T-cell (primary cell): ENCODE results near the gene DESI1. TPM values are rescaled to one million over a fixed set of nuclear protein-coding genes. Genes with fewer than 3 reads are reported as not detected.

Source experiments
- ATAC-seq, 4 experiments: fragments of 200-7000 bp in 3 of 4; fragments of 150-1000 bp in 1 of 4; cut with Tn5 transposase; replicated peaks in 1 of 4; 1 replicate in 3 of 4; 2 replicates in 1 of 4; pipeline ENCODE4 v1.10.0; 2021; ENCODE audit warnings: moderate library complexity in 3 of 4, mild to moderate bottlenecking in 2 of 4, moderate number of reproducible peaks in 1 of 4
- CTCF ChIA-PET, 2 donors: fragments of 300-600 bp; sonication (Branson Sonifier 250); formaldehyde crosslinking; loops; one replicate each; lab custom pipeline; 2022; ENCODE audit warnings: antibody characterized with exemption in 2 of 2; lab: Charles Lee
- POLR2A ChIA-PET, 2 donors: fragments of 300-600 bp; sonication (Branson Sonifier 250); formaldehyde crosslinking; loops; one replicate each; lab custom pipeline; 2022; ENCODE audit warnings: antibody characterized with exemption in 2 of 2; lab: Charles Lee
- DNase-seq, 35 experiments: peaks; one replicate each; pipeline versions ENCODE4 v3.0.0 to v3.0.0-alpha.2; 2013 to 2023
- H3K27ac ChIP-seq: one replicate; pipeline ENCODE4 v1.5.1; 2013; ENCODE audit warnings: low read length
- H3K27me3 ChIP-seq, 2 experiments: replicated peaks in 1 of 2; 1 replicate in 1 of 2; 2 replicates in 1 of 2; pipeline versions ENCODE4 v1.6.1 to v1.7.0; 2013; ENCODE audit warnings: low read length in 1 of 2, mixed read lengths in 1 of 2; ENCODE audit not compliant: control insufficient read depth in 2 of 2, insufficient read depth in 2 of 2; ENCODE audit errors: extremely low read depth in 1 of 2
- H3K36me3 ChIP-seq, 2 donors: 1 replicate in 1 of 2; 2 replicates in 1 of 2; pipeline versions ENCODE4 v1.6.1 to v1.7.0; 2013; ENCODE audit warnings: low read length in 1 of 2; ENCODE audit not compliant: control insufficient read depth in 2 of 2, insufficient read depth in 1 of 2; ENCODE audit errors: extremely low read depth in 1 of 2
- H3K4me1 ChIP-seq, 2 experiments: 1 replicate in 1 of 2; 2 replicates in 1 of 2; pipeline versions ENCODE4 v1.6.1 to v1.7.0; 2013; ENCODE audit warnings: low read length in 2 of 2, mixed read lengths in 1 of 2; ENCODE audit not compliant: insufficient read depth in 2 of 2, control insufficient read depth in 1 of 2; ENCODE audit errors: extremely low read depth in 1 of 2
- H3K4me3 ChIP-seq, 2 donors: 1 replicate in 1 of 2; 2 replicates in 1 of 2; pipeline versions ENCODE4 v1.5.1 to v1.7.0; 2013; ENCODE audit warnings: mild to moderate bottlenecking in 2 of 2, low read length in 1 of 2, moderate library complexity in 1 of 2; ENCODE audit not compliant: control insufficient read depth in 1 of 2; ENCODE audit errors: extremely low read depth in 1 of 2
- H3K9me3 ChIP-seq: 2 replicates; pipeline ENCODE4 v1.7.0; 2013
- H3K27ac Mint-ChIP-seq, 2 donors: one replicate each; pipeline ENCODE4 v1.8.0; 2020 to 2021; ENCODE audit warnings: mild to moderate bottlenecking in 2 of 2, mixed read lengths in 2 of 2
- H3K27me3 Mint-ChIP-seq, 2 donors: one replicate each; pipeline ENCODE4 v1.8.0; 2021 to 2022; ENCODE audit warnings: mixed read lengths in 2 of 2
- H3K36me3 Mint-ChIP-seq: one replicate; pipeline ENCODE4 v1.8.0; 2021; ENCODE audit warnings: mixed read lengths
- H3K4me1 Mint-ChIP-seq, 3 donors: one replicate each; pipeline ENCODE4 v1.8.0; 2020 to 2022; ENCODE audit warnings: mixed read lengths in 3 of 3, mild to moderate bottlenecking in 1 of 3
- H3K4me3 Mint-ChIP-seq, 3 donors: one replicate each; pipeline ENCODE4 v1.8.0; 2020 to 2022; ENCODE audit warnings: mild to moderate bottlenecking in 3 of 3, mixed read lengths in 3 of 3, moderate library complexity in 3 of 3
- H3K9me3 Mint-ChIP-seq, 3 donors: one replicate each; pipeline ENCODE4 v1.8.0; 2020 to 2022; ENCODE audit warnings: mixed read lengths in 3 of 3
- WGBS: methylation state at CpG from one replicate; pipeline ENCODE4 v1.1.5; 2013; ENCODE audit warnings: missing lambda C conversion rate; ENCODE audit not compliant: insufficient coverage; 5-methylcytosine and 5-hydroxymethylcytosine counted together
- total RNA-seq, 35 experiments: library from RNA in 6 of 35; stranded (reverse) in 6 of 35; fragments of 120-200 nt in 1 of 35; gene quantifications; one replicate each; pipeline versions ENCODE4 v1.2.1 to v1.2.4 and lab custom pipeline; 2013 to 2026

Gene DESI1
- total RNA-seq, 5 donors from 2014 or later (not counting 1 experiment from before 2014, with no cell fraction given) = 19.9 to 31.3 (median 28.7) TPM

DNA sequence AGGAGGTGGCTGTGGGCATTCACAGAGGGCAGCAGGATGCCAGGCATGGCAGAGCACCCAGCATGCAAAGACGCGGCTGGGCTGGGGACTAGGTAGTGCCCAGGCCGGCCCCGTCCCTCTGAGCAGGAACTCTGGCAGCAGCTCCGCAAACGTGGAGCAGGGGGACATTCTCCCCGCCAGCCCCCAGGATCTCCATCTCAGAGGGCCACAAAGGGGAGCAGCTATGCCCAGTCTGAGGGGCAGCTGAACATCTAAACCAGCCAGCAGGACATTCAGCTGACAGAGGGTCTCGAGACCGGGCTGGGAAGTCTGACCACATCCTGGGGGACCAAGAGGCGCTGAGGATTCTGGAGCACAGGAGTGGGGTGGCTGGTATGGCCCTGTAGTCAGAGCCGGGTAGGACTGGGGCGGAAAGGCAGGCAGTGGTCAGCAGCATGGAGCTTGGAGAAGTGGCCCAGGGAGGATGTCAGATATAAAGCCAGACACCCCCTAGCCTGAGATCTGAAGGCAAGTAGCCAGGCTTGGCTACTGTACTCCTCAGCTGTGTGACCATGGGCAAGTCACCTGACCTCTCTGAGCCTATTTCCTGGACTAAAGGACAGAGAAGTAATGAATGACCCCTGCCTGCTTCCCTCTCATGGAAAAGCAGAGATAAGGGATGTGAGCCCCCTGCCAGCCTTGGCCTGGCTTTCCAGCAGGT lies 41.4 kb downstream of the DESI1 start:
- POLR2A ChIA-PET = no interaction called here
- 96% methylated on average over 10 of the region's 12 CpGs for WGBS
- Mint-ChIP-seq H3K27me3 (no peaks in the 10 kb centered on the region), H3K4me3 (no peak overlapping the region), H3K27ac (no peak overlapping the region), H3K36me3 (peaks cover 36% of the 10 kb centered on the region), H3K4me1 (no peaks in the 10 kb centered on the region), H3K9me3 (no peaks in the 10 kb centered on the region)
- no peaks in the 10 kb centered on the region for H3K27me3 ChIP-seq
- peaks cover 0 to 4% of the 10 kb centered on the region in 2 experiments for H3K4me1 ChIP-seq
- CTCF ChIA-PET = no interaction called here
- DNase-seq = no peak
- no peak overlapping the region for H3K27ac ChIP-seq
- H3K9me3 ChIP-seq = no peaks in the 10 kb centered on the region
- no peak for ATAC-seq
- H3K36me3 ChIP-seq = peaks cover 14 to 60% of the 10 kb centered on the region in 2 donors
- H3K4me3 ChIP-seq = no peak overlapping the region

DNA sequence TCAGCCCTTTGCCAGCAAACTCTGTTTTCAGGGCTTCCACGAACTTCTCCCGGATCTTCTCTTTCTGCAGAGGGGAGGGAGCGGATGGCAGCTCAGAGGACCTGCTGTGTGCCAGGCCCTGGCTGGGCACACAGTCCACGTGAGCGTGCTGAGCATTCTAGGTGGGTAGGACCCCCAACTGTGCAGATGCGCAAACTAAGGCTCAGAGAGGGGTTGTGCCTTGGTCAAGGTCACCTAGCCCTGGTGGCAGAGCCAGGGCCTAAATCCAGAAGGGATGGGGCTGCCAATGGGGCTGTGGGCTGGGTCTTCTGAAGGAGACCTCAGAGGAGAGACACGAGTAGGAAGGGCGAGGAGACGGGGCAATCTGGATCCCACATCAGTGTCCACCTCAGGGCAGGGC lies 42.0 kb downstream of the DESI1 start:
- POLR2A ChIA-PET = no interaction called here

DNA sequence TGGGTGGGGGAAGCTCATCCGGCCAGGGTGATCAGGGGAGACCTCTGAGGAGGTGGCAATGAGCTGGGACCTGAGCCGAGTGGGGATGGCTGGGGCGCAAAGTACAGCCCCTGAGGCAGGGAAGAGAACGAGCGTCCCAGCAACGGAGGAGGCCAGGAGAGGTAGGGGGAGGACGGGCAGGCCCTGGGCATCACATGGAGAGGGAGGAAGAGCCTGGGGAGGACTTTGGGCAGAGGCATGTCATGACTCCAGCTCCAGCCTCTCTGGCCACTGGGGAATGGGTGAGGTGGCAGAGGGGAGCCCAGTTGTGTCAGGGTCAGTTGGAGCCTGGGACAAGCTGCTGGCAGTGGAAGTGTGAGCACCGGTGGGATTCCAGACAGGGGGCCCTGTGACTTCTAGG lies 42.7 kb downstream of the DESI1 start:
- Histone ChIP-seq H3K9me3 (no peaks in the 10 kb centered on the region), H3K27me3 (no peaks in the 10 kb centered on the region), H3K4me1 (peaks cover 0 to 4% of the 10 kb centered on the region in 2 experiments), H3K36me3 (peaks cover 14 to 47% of the 10 kb centered on the region in 2 donors), H3K27ac (no peak overlapping the region), H3K4me3 (no peak overlapping the region)
- CTCF ChIA-PET = no interaction called here
- ATAC-seq (no peak), DNase-seq (no peak)
- H3K27ac Mint-ChIP-seq = no peak overlapping the region
- WGBS = 98% methylated on average over 7 of the region's 8 CpGs
- POLR2A ChIA-PET = no interaction called here
- no peaks in the 10 kb centered on the region for H3K27me3 Mint-ChIP-seq
- no peaks in the 10 kb centered on the region for H3K9me3 Mint-ChIP-seq
- no peak overlapping the region for H3K4me3 Mint-ChIP-seq
- peaks cover 29% of the 10 kb centered on the region for H3K36me3 Mint-ChIP-seq
- H3K4me1 Mint-ChIP-seq = no peaks in the 10 kb centered on the region

More for the DNA sequence above, 42.0 kb downstream of the DESI1 start:
- no peaks in the 10 kb centered on the region for H3K27me3 Mint-ChIP-seq
- Histone ChIP-seq H3K4me1 (peaks cover 0 to 4% of the 10 kb centered on the region in 2 experiments), H3K36me3 (peaks cover 14 to 53% of the 10 kb centered on the region in 2 donors), H3K27ac (no peak overlapping the region), H3K9me3 (no peaks in the 10 kb centered on the region), H3K4me3 (no peak overlapping the region), H3K27me3 (no peaks in the 10 kb centered on the region)
- ATAC-seq (no peak), DNase-seq (no peak)
- no peak overlapping the region for H3K27ac Mint-ChIP-seq
- H3K4me3 Mint-ChIP-seq = no peak overlapping the region
- H3K36me3 Mint-ChIP-seq = peaks cover 34% of the 10 kb centered on the region
- CTCF ChIA-PET = no interaction called here
- H3K9me3 Mint-ChIP-seq = no peaks in the 10 kb centered on the region
- no peaks in the 10 kb centered on the region for H3K4me1 Mint-ChIP-seq
- WGBS = 97% methylated on average over 8 of the region's 9 CpGs

DNA sequence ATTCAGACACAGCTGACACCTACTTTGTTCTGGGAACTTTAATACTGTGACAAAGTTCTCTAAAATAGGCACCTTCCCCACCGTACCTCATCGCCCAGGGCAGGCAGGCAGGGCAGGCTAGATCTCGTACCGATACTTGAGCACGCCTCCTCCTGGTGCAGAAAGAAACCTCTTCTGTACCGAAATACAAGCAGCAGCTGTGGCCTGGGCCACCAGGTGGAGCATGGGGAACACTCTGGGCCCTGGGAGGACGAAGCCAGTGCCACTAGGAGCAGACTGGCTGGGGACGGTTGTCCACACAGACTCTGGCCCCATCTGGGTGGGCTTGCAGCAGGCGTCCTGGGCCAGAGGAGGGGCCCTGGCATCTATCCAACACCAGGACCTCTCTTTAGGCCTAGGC lies 44.0 kb downstream of the DESI1 start:
- POLR2A ChIA-PET = no interaction called here

DNA sequence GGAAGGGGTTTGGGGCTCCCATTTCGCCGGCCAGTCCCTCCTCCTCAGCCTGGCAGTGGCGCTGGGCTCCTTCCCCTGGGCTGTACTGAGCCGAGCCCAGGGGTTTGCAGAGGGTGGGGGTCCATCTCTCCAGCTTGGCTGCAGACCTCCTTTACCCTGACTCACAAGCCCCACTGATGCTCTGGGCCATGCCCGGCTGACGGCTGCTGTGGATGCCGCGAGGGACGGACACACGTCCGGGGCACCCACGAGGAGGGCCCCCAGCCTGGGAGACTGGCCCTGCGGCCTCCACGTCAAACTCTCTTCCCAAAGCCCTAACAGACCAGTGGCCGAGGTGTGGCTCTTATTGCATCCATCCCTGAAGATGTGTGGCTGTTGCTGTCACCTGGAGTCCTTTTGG lies 45.3 kb downstream of the DESI1 start:
- Mint-ChIP-seq H3K27ac (no peak overlapping the region), H3K27me3 (no peaks in the 10 kb centered on the region), H3K9me3 (no peaks in the 10 kb centered on the region), H3K4me3 (no peak overlapping the region), H3K36me3 (peaks cover 20% of the 10 kb centered on the region), H3K4me1 (no peaks in the 10 kb centered on the region)
- Histone ChIP-seq H3K4me1 (peaks cover 0 to 2% of the 10 kb centered on the region in 2 experiments), H3K27ac (no peak overlapping the region), H3K36me3 (peaks cover 14 to 40% of the 10 kb centered on the region in 2 donors), H3K27me3 (no peaks in the 10 kb centered on the region), H3K9me3 (no peaks in the 10 kb centered on the region), H3K4me3 (no peak overlapping the region)
- no peak for ATAC-seq
- no peak for DNase-seq
- POLR2A ChIA-PET = no interaction called here
- 95% methylated on average over 15 of the region's 15 CpGs for WGBS
- CTCF ChIA-PET = no interaction called here

More for the DNA sequence above, 44.0 kb downstream of the DESI1 start:
- CTCF ChIA-PET = interaction anchor here in 1 of 2 donors (0.6 kb wide), 1 partner anchor 199 kb away, joined by 3 read pairs; no protein-coding TSS in a partner anchor
- H3K36me3 ChIP-seq = peaks cover 14 to 40% of the 10 kb centered on the region in 2 donors
- no peaks in the 10 kb centered on the region for H3K4me1 Mint-ChIP-seq
- peaks cover 20% of the 10 kb centered on the region for H3K36me3 Mint-ChIP-seq
- DNase-seq = peak in 23 of 35 experiments; percentile 6 to 46 (median 21)
- H3K4me1 ChIP-seq = peaks cover 0 to 4% of the 10 kb centered on the region in 2 experiments
- no peak overlapping the region for H3K4me3 Mint-ChIP-seq
- no peaks in the 10 kb centered on the region for H3K9me3 Mint-ChIP-seq
- peak in 3 of 4 experiments; percentile 47 to 62 (median 48) for ATAC-seq
- no peak overlapping the region for H3K27ac ChIP-seq
- 77% methylated on average over 7 of the region's 9 CpGs for WGBS
- no peak overlapping the region for H3K4me3 ChIP-seq
- H3K27me3 ChIP-seq = no peaks in the 10 kb centered on the region
- H3K27me3 Mint-ChIP-seq = no peaks in the 10 kb centered on the region
- no peaks in the 10 kb centered on the region for H3K9me3 ChIP-seq
- H3K27ac Mint-ChIP-seq = no peak overlapping the region

GRCh38 chr22:41574847-41575381 lies 45.9 kb downstream of the DESI1 start:
- DNase-seq = no peak
- ChIA-PET POLR2A (no interaction called here), CTCF (no interaction called here)
- peaks cover 14% of the 10 kb centered on the region for H3K36me3 Mint-ChIP-seq
- H3K27me3 ChIP-seq = no peaks in the 10 kb centered on the region
- H3K4me3 ChIP-seq = no peak overlapping the region
- no peaks in the 10 kb centered on the region for H3K9me3 ChIP-seq
- H3K27ac ChIP-seq = no peak overlapping the region
- H3K4me1 ChIP-seq = peaks cover 0 to 2% of the 10 kb centered on the region in 2 experiments
- WGBS = 95% methylated on average over 26 of the region's 26 CpGs
- H3K27me3 Mint-ChIP-seq = no peaks in the 10 kb centered on the region
- no peak overlapping the region for H3K4me3 Mint-ChIP-seq
- no peak for ATAC-seq
- no peaks in the 10 kb centered on the region for H3K9me3 Mint-ChIP-seq
- H3K4me1 Mint-ChIP-seq = no peaks in the 10 kb centered on the region
- peaks cover 14 to 35% of the 10 kb centered on the region in 2 donors for H3K36me3 ChIP-seq
- no peak overlapping the region for H3K27ac Mint-ChIP-seq
